HCT116 (cell line): ENCODE measurements around the gene IFIT3. TPM values are rescaled to one million over a fixed set of nuclear protein-coding genes. Genes with fewer than 3 reads are reported as not detected.

Experiments
- ATAC-seq: fragments of 200-7000 bp; cut with Tn5 transposase; 2 replicates; pipeline ENCODE4 v1.9.1; 2020; ENCODE audit warnings: mild to moderate bottlenecking, moderate library complexity
- BruUV-seq: library from RNA; stranded (reverse); fragments of 400-500 nt; replicated peaks from 2 replicates; lab custom pipeline; 2021; lab: Mats Ljungman, UMichigan
- CTCF ChIA-PET: fragments of 300-600 bp; sonication (Branson Sonifier 250); formaldehyde crosslinking; loops from one replicate; lab custom pipeline; 2021; ENCODE audit warnings: antibody characterized with exemption; lab: Charles Lee
- POLR2A ChIA-PET: fragments of 300-600, 350-600 bp; sonication (Branson Sonifier 250); formaldehyde crosslinking; loops from one replicate; lab custom pipeline; 2021; ENCODE audit warnings: antibody characterized with exemption; lab: Charles Lee
- RAD21 ChIA-PET, 2 experiments: fragments of 300-600 bp; sonication (Branson Sonifier 250); formaldehyde crosslinking; loops; one replicate each; lab custom pipeline; 2023; ENCODE audit warnings: low total read pairs in 2 of 2; ENCODE audit not compliant: uncharacterized antibody in 2 of 2, unreplicated experiment in 2 of 2, low non-redundant PET in 1 of 2; lab: Charles Lee
- DNase-seq: peaks from one replicate; pipeline ENCODE4 v3.0.0-alpha.2; 2010; ENCODE audit warnings: low read depth, low spot score
- H2AFZ ChIP-seq: fragments of 200-600 bp; shearing (Covaris generic), sonication (generic); 2 replicates; pipeline ENCODE4 v1.6.1; 2017; ENCODE audit warnings: low read depth, mixed run types, mixed read lengths, antibody characterized with exemption, low read length; ENCODE audit not compliant: poor library complexity, severe bottlenecking
- H3K27ac ChIP-seq: 2 replicates; pipeline ENCODE4 v1.5.1; 2012; ENCODE audit warnings: low read depth, low read length
- H3K27me3 ChIP-seq: fragments of 200-600 bp; sonication (generic); 2 replicates; pipeline ENCODE4 v1.6.1; 2016; ENCODE audit warnings: mixed run types, low read length, mixed read lengths; ENCODE audit not compliant: insufficient read depth
- H3K36me3 ChIP-seq, 2 experiments: fragments of 200-500 bp in 1 of 2; fragments of 200-600 bp in 1 of 2; sonication (Bioruptor generic) in 1 of 2; sonication (generic) in 1 of 2; 2 replicates each; pipeline versions ENCODE4 v1.5.1 to v1.6.1; 2014 to 2016; ENCODE audit warnings: low read length in 2 of 2, inconsistent platforms in 1 of 2, mixed read lengths in 1 of 2, mixed run types in 1 of 2; ENCODE audit not compliant: insufficient read depth in 2 of 2, control insufficient read depth in 1 of 2
- H3K4me1 ChIP-seq, 2 experiments: fragments of 200-600 bp in 1 of 2; sonication (generic) in 1 of 2; 2 replicates each; pipeline versions ENCODE4 v1.5.1 to v1.6.1; 2012 to 2017; ENCODE audit warnings: low read length in 2 of 2, inconsistent platforms in 1 of 2, mild to moderate bottlenecking in 1 of 2, mixed read lengths in 1 of 2, mixed run types in 1 of 2, moderate library complexity in 1 of 2; ENCODE audit not compliant: insufficient read depth in 2 of 2, control insufficient read depth in 1 of 2
- H3K4me2 ChIP-seq: fragments of 200-600 bp; sonication (generic); 2 replicates; pipeline ENCODE4 v1.6.1; 2017; ENCODE audit warnings: mixed run types, low read length, mixed read lengths
- H3K4me3 ChIP-seq, 2 experiments: fragments of 200-600 bp in 1 of 2; sonication (generic) in 1 of 2; replicated peaks in 1 of 2; 2 replicates each; pipeline ENCODE4 v1.5.1; 2011 to 2016; ENCODE audit warnings: low read length in 2 of 2, control low read depth in 1 of 2, low read depth in 1 of 2, mild to moderate bottlenecking in 1 of 2, mixed read lengths in 1 of 2, mixed run types in 1 of 2
- H3K79me2 ChIP-seq: fragments of 200-600 bp; sonication (generic); 2 replicates; pipeline ENCODE4 v1.6.1; 2017; ENCODE audit warnings: mild to moderate bottlenecking, mixed run types, low read length, moderate library complexity, mixed read lengths; ENCODE audit not compliant: insufficient read depth
- H3K9ac ChIP-seq: fragments of 200-600 bp; sonication (generic); 2 replicates; pipeline ENCODE4 v1.6.1; 2016; ENCODE audit warnings: low read length, mixed read lengths
- H3K9me2 ChIP-seq: fragments of 200-600 bp; sonication (generic), shearing (Covaris generic); 2 replicates; pipeline ENCODE4 v1.6.1; 2017; ENCODE audit warnings: mixed run types, mild to moderate bottlenecking, moderate library complexity; ENCODE audit not compliant: insufficient read depth
- H3K9me3 ChIP-seq, 2 experiments: fragments of 200-500 bp in 1 of 2; fragments of 200-600 bp in 1 of 2; sonication (Bioruptor generic) in 1 of 2; sonication (generic) in 1 of 2; 2 replicates each; pipeline ENCODE4 v1.6.1; 2014 to 2017; ENCODE audit warnings: low read length in 2 of 2, mixed read lengths in 2 of 2, inconsistent platforms in 1 of 2, low read depth in 1 of 2, mild to moderate bottlenecking in 1 of 2, mixed run types in 1 of 2, moderate library complexity in 1 of 2; ENCODE audit not compliant: control insufficient read depth in 1 of 2, insufficient read depth in 1 of 2
- H4K20me1 ChIP-seq: fragments of 200-600 bp; sonication (generic), shearing (Covaris generic); 2 replicates; pipeline ENCODE4 v1.6.1; 2017; ENCODE audit warnings: mixed run types, mild to moderate bottlenecking, moderate library complexity; ENCODE audit not compliant: insufficient read depth
- EZH2phosphoT487 ChIP-seq: fragments of 200-600 bp; IDR thresholded peaks from 2 replicates; pipeline ENCODE4 v1.6.1; 2018; ENCODE audit warnings: antibody characterized with exemption, borderline replicate concordance
- JUND ChIP-seq: IDR thresholded peaks from 2 replicates; pipeline ENCODE4 v1.6.1; 2012
- SRF ChIP-seq: IDR thresholded peaks from 2 replicates; pipeline ENCODE4 v1.6.1; 2012; ENCODE audit warnings: low read depth
- YY1 ChIP-seq: IDR thresholded peaks from 2 replicates; pipeline ENCODE4 v1.6.1; 2011; ENCODE audit warnings: low read length, low read depth, moderate library complexity, mild to moderate bottlenecking; ENCODE audit not compliant: insufficient replicate concordance; ENCODE audit errors: extremely low read depth
- intact Hi-C: fragments of 100-400 bp; cut with micrococcal nuclease; formaldehyde crosslinking; loops from 2 replicates; pipeline ENCODE4 v1.10.0; 2022
- total RNA-seq: library from RNA; stranded (reverse); gene quantifications from one replicate; pipeline ENCODE4 v1.2.1, GENCODE V29; 2021; ENCODE audit not compliant: unreplicated experiment
- TF ChIP-seq, protein P1 (sequence below): IDR thresholded peaks from 2 replicates; pipeline ENCODE4 v1.6.1; 2012; ENCODE audit warnings: low read depth
- TF ChIP-seq, protein P2 (sequence below): IDR thresholded peaks from 2 replicates; pipeline ENCODE4 v1.6.1; 2011; ENCODE audit warnings: mild to moderate bottlenecking, low read length, moderate library complexity; ENCODE audit not compliant: insufficient replicate concordance; ENCODE audit errors: extremely low read depth

Gene IFIT3
- total RNA-seq, 1 experiment from 2014 or later, result 1.1 TPM

DNA sequence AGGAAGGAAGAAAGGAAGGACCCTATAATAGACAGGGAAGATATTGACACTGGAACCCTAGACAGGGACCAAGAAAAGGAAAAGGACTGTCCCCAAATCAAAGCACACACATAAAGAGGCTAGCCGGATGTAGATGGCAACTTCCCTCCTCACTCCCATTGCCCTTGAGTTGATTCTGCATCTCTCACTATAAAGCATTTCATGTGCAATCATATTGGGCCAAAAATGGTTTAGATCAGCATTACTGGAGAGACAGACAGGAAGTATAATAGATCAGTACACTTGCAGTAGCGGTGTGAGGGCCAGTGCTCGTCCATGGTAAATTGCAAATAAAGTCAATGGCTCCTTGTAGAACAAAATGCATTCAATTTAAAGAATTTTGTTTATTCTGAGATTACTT is 8.4 kb downstream of the IFIT3 start:
- Histone ChIP-seq H3K36me3 (no peaks in the 10 kb centered on the region), H3K4me1 (peaks cover 3 to 22% of the 10 kb centered on the region in 2 experiments; a peak in 3 of 4 replicates), H3K9ac (no peak overlapping the region), H2AFZ (no peak overlapping the region), H3K79me2 (no peaks in the 10 kb centered on the region), H4K20me1 (no peaks in the 10 kb centered on the region), H3K9me3 (no peaks in the 10 kb centered on the region), H3K27me3 (no peaks in the 10 kb centered on the region), H3K27ac (no peak overlapping the region), H3K4me3 (no peak overlapping the region), H3K4me2 (no peak overlapping the region), H3K9me2 (no peaks in the 10 kb centered on the region)
- ChIA-PET RAD21 (no interaction called here), POLR2A (no interaction called here), CTCF (no interaction called here)
- TF ChIP-seq, protein P1, sequence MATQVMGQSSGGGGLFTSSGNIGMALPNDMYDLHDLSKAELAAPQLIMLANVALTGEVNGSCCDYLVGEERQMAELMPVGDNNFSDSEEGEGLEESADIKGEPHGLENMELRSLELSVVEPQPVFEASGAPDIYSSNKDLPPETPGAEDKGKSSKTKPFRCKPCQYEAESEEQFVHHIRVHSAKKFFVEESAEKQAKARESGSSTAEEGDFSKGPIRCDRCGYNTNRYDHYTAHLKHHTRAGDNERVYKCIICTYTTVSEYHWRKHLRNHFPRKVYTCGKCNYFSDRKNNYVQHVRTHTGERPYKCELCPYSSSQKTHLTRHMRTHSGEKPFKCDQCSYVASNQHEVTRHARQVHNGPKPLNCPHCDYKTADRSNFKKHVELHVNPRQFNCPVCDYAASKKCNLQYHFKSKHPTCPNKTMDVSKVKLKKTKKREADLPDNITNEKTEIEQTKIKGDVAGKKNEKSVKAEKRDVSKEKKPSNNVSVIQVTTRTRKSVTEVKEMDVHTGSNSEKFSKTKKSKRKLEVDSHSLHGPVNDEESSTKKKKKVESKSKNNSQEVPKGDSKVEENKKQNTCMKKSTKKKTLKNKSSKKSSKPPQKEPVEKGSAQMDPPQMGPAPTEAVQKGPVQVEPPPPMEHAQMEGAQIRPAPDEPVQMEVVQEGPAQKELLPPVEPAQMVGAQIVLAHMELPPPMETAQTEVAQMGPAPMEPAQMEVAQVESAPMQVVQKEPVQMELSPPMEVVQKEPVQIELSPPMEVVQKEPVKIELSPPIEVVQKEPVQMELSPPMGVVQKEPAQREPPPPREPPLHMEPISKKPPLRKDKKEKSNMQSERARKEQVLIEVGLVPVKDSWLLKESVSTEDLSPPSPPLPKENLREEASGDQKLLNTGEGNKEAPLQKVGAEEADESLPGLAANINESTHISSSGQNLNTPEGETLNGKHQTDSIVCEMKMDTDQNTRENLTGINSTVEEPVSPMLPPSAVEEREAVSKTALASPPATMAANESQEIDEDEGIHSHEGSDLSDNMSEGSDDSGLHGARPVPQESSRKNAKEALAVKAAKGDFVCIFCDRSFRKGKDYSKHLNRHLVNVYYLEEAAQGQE, result no peak
- TF ChIP-seq YY1, result no peak
- no peak for TF ChIP-seq EZH2phosphoT487
- TF ChIP-seq, protein P2, sequence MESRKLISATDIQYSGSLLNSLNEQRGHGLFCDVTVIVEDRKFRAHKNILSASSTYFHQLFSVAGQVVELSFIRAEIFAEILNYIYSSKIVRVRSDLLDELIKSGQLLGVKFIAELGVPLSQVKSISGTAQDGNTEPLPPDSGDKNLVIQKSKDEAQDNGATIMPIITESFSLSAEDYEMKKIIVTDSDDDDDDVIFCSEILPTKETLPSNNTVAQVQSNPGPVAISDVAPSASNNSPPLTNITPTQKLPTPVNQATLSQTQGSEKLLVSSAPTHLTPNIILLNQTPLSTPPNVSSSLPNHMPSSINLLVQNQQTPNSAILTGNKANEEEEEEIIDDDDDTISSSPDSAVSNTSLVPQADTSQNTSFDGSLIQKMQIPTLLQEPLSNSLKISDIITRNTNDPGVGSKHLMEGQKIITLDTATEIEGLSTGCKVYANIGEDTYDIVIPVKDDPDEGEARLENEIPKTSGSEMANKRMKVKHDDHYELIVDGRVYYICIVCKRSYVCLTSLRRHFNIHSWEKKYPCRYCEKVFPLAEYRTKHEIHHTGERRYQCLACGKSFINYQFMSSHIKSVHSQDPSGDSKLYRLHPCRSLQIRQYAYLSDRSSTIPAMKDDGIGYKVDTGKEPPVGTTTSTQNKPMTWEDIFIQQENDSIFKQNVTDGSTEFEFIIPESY, result no peak
- no peak for TF ChIP-seq JUND
- no peak for TF ChIP-seq SRF
- BruUV-seq, result no TSS peak
- ATAC-seq (no peak), DNase-seq (no peak)
- intact Hi-C loops, result no loop called here
